Lower leg skin (tissue), 3 donors: ENCODE results near the gene CLASP2.

Experiments
- CTCF ChIP-seq, 3 donors: fragments of 450-650 bp; IDR thresholded peaks; one replicate each; pipeline ENCODE4 v1.5.1; 2016; ENCODE audit warnings: antibody characterized with exemption in 3 of 3, mild to moderate bottlenecking in 3 of 3, moderate library complexity in 2 of 3
- POLR2A ChIP-seq, 2 donors: fragments of 450-650 bp; IDR thresholded peaks; one replicate each; pipeline ENCODE4 v1.6.1; 2016 to 2017; ENCODE audit warnings: antibody characterized with exemption in 2 of 2, mild to moderate bottlenecking in 1 of 2, moderate library complexity in 1 of 2

DNA sequence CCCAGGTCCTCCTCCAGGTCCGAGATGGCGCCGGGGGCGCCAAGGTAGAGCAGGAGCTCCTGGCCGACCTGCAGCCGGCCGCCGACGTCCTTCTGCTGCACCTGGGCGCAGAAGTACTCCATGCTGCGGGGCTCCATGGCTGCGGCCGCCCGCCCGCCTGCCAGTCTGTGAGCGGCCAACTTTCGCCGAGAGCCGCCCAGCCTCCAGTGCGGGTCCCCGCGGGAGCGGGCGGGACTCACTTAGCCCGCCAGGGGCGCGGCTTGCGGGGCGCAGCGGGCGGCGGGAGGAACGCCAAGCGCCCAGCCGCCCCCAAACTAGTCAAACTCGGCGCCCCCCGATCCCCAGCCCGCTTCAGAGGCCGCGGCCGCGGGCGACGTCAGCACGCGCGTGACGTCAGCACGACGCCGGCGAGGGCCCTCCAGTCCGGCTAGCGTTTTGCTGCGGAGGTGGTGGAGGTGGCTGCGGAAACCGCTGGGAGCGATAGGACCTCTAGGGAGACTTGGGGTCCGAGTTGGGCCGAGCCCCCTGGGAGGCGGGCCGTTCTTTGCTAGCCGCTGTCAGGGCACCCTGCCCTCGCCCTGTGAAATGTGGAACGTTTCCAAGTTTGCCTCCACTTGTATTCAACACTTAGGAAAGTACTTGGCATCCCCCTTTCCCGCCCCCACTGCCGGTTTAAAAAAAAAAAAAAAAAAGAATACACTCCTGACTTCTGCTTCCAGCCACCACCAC is at the start of gene CLASP2:
- TF ChIP-seq CTCF (IDR thresholded peaks at IDR 0.05) (no peak), POLR2A (IDR thresholded peaks at IDR 0.05) (peak in 1 of 2 donors; percentile 19)
